ENCODE data around the gene FERMT3.
"Not testable (repeated sequence)": the region's sequence is repeated elsewhere in the genome, so short reads cannot be mapped to it uniquely, and the experiment has no call there.

The FERMT3 gene

DNA sequence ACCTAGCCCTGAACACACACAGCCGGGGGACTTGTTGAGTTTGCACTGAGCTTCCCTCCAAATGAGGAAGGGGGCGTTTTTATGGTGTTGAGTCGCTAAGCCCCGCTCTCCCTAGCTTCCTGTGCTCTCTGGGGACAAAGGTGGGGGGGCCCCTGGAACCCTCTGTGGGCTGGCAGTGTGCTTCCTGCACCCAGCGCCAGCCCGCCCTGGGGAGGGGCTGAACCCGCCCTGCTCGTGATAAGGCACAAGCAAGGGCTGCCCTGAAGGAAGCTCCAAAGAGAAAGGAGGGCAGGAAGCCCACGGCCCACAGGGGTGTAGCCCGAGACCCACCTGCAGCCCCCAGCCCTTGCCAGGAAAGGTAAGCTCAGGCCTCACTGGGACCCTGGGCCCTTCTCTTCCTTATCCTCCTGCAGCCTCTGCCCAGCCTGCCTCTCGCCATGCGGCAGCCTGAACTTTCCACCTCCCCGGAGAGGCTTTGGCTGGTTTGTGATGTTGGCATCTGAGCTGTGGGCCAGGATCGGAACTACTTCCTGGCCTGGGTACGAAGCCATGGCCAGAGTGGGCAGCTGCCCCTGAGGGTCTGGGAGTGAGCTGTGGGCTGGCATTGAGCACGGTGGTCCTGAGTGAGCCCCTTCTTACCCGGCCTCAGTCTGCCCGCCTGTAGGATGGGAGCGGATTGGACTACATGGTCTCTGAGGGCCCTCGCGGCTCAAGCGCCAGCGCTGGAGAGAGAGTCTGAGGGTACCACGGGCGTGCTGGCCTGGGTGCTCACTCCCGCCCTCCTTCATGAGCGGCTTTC is at the start of gene FERMT3:
Gene FERMT3 (plus strand): TSS at position 265 of the 799 bp plus-strand sequence. CDS start 644 bp downstream, outside the sequence.
- no peak for DNase-seq (ENCODE audit: extremely low read depth, low read depth)
- TF ChIP-seq CTCF (IDR thresholded peaks at IDR 0.05; ENCODE audit: low read depth, low read length): no peak

- TF ChIP-seq CTCF (IDR thresholded peaks at IDR 0.05; ENCODE audit: low read depth, low read length): no peak
- DNase-seq (ENCODE audit: extremely low read depth, low read depth): no peak
Observed at GRCh38 chr11:64157631-64158394, 48.7 kb upstream of the FERMT3 start.

DNA sequence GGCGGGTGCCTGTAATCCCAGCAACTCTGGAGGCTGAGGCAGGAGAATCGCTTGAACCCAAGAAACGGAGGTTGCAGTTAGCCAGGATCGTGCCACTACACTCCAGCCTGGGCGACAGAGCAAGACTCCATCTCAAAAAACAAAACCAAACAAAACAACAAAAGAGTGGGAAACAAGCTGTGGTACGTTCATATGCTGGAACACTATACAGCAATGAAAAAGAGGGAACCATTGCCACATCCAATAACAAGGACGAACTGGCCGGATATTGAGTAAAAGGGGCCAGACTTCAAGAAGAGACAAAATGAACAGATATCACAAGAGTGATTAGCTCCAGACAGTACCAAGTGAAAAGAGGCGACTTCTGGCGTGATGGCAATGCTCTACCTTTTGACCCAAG is 45.5 kb upstream of the FERMT3 start:
- no peak for TF ChIP-seq CTCF (IDR thresholded peaks at IDR 0.05; ENCODE audit: low read depth, low read length)
- DNase-seq (ENCODE audit: extremely low read depth, low read depth): no peak

- DNase-seq (ENCODE audit: extremely low read depth, low read depth): not testable (repeated sequence)
Observed at GRCh38 chr11:64162769-64163168, 43.8 kb upstream of the FERMT3 start.

DNA sequence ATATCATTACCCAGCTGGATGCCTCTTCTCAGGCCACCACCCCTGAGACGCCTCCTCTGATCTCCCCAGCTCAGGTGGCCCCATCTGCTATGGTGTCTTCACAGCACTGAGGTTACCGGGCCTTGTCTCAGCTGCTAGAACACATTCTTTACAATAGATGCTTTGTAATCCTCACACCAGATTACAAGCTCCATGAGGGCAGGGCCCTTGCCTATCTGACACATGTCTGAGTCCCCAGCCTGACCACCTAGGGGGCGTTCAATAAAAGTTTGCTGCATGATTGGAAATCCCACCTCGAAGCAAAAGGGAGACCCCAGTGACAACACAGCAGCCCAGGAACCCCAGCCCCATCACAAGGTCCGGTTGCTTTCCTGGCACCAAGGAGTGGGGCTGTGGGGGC is 42.6 kb upstream of the FERMT3 start:
- no peak for TF ChIP-seq CTCF (IDR thresholded peaks at IDR 0.05; ENCODE audit: low read depth, low read length)
- no peak for DNase-seq (ENCODE audit: extremely low read depth, low read depth)

DNA sequence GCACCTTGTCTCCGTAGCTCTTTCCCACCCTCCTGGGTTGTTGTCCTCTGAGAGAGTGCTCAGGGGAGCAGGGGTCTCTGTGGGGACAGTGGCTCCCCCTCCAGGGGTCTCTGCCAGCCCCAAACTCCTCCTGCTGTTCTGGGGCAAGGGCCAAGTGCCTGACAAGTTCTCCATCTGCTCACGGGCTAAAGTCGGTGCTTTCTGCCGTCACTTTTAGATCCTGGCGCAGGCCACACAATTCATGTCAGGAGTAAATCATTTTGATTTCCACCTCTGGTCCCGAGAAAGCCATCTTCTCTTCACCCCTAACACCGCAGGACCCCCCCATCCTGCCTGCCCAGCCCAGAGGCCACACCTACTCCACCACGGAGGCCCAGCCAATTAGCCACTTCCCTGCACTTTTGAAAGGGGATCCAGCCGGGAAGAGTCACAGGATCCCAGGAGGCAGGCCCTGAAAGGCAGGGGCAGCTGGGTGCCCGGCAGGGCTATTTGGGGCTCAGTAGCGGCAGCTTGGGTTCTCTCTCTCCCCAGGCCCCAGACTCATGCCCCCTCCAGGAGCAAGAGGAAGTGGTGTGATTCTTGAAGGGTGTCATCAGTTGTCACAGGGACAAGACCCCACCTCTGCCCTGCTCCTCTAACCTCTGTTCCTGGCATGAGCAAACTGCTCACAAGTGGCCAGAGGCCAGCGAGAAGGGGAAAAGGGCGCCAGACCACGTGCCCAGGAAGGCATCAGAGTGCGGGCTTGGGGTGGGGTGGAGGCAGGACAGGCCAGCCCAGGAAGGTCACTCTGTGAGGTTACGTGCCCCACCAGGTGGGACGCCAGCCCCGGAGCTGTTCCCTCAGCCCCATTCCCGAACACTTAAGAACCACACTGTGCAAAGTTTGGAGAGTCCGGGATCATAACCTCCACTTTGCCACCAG is 41.9 kb upstream of the FERMT3 start:
- no peak for DNase-seq (ENCODE audit: extremely low read depth, low read depth)
- TF ChIP-seq CTCF (IDR thresholded peaks at IDR 0.05; ENCODE audit: low read depth, low read length): no peak

DNA sequence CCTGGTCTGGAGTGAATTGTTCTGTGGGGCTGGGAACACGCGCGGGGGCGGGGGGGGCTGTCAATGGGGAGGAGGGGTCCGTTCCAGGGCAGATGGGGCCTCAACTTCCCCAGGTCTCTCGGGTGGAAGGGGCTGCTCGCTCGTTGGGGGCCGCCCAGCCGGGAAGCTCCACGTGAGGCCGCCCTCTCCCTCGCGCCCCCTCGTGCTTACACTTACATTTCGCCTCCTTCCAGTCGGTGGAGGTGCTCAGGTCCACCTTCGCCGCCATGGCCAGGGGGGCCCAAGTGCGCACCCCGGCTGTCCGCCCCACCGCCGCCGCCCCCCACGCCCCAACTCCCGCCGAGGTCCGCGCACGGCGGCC is 41.1 kb upstream of the FERMT3 start:
- DNase-seq (ENCODE audit: extremely low read depth, low read depth): no peak
- no peak; the same call in 1 of the 2 replicates for TF ChIP-seq CTCF (IDR thresholded peaks at IDR 0.05; ENCODE audit: low read depth, low read length)
